HCT116 (cell line): Measurements from ENCODE around the gene HPN. TPM values are rescaled to one million over a fixed set of nuclear protein-coding genes. Genes with fewer than 3 reads are reported as not detected.

Experiments
- ATAC-seq: fragments of 200-7000 bp; cut with Tn5 transposase; 2 replicates; pipeline ENCODE4 v1.9.1; 2020; ENCODE audit warnings: mild to moderate bottlenecking, moderate library complexity
- BruUV-seq: library from RNA; stranded (reverse); fragments of 400-500 nt; replicated peaks from 2 replicates; lab custom pipeline; 2021; lab: Mats Ljungman, UMichigan
- CTCF ChIA-PET: fragments of 300-600 bp; sonication (Branson Sonifier 250); formaldehyde crosslinking; loops from one replicate; lab custom pipeline; 2021; ENCODE audit warnings: antibody characterized with exemption; lab: Charles Lee
- POLR2A ChIA-PET: fragments of 300-600, 350-600 bp; sonication (Branson Sonifier 250); formaldehyde crosslinking; loops from one replicate; lab custom pipeline; 2021; ENCODE audit warnings: antibody characterized with exemption; lab: Charles Lee
- RAD21 ChIA-PET, 2 experiments: fragments of 300-600 bp; sonication (Branson Sonifier 250); formaldehyde crosslinking; loops; one replicate each; lab custom pipeline; 2023; ENCODE audit warnings: low total read pairs in 2 of 2; ENCODE audit not compliant: uncharacterized antibody in 2 of 2, unreplicated experiment in 2 of 2, low non-redundant PET in 1 of 2; lab: Charles Lee
- DNase-seq: peaks from one replicate; pipeline ENCODE4 v3.0.0-alpha.2; 2010; ENCODE audit warnings: low read depth, low spot score
- H2AFZ ChIP-seq: fragments of 200-600 bp; shearing (Covaris generic), sonication (generic); 2 replicates; pipeline ENCODE4 v1.6.1; 2017; ENCODE audit warnings: low read depth, mixed run types, mixed read lengths, antibody characterized with exemption, low read length; ENCODE audit not compliant: poor library complexity, severe bottlenecking
- H3K27ac ChIP-seq: 2 replicates; pipeline ENCODE4 v1.5.1; 2012; ENCODE audit warnings: low read depth, low read length
- H3K27me3 ChIP-seq: fragments of 200-600 bp; sonication (generic); 2 replicates; pipeline ENCODE4 v1.6.1; 2016; ENCODE audit warnings: mixed run types, low read length, mixed read lengths; ENCODE audit not compliant: insufficient read depth
- H3K36me3 ChIP-seq, 2 experiments: fragments of 200-500 bp in 1 of 2; fragments of 200-600 bp in 1 of 2; sonication (Bioruptor generic) in 1 of 2; sonication (generic) in 1 of 2; 2 replicates each; pipeline versions ENCODE4 v1.5.1 to v1.6.1; 2014 to 2016; ENCODE audit warnings: low read length in 2 of 2, inconsistent platforms in 1 of 2, mixed read lengths in 1 of 2, mixed run types in 1 of 2; ENCODE audit not compliant: insufficient read depth in 2 of 2, control insufficient read depth in 1 of 2
- H3K4me1 ChIP-seq, 2 experiments: fragments of 200-600 bp in 1 of 2; sonication (generic) in 1 of 2; 2 replicates each; pipeline versions ENCODE4 v1.5.1 to v1.6.1; 2012 to 2017; ENCODE audit warnings: low read length in 2 of 2, inconsistent platforms in 1 of 2, mild to moderate bottlenecking in 1 of 2, mixed read lengths in 1 of 2, mixed run types in 1 of 2, moderate library complexity in 1 of 2; ENCODE audit not compliant: insufficient read depth in 2 of 2, control insufficient read depth in 1 of 2
- H3K4me2 ChIP-seq: fragments of 200-600 bp; sonication (generic); 2 replicates; pipeline ENCODE4 v1.6.1; 2017; ENCODE audit warnings: mixed run types, low read length, mixed read lengths
- H3K4me3 ChIP-seq, 2 experiments: fragments of 200-600 bp in 1 of 2; sonication (generic) in 1 of 2; replicated peaks in 1 of 2; 2 replicates each; pipeline ENCODE4 v1.5.1; 2011 to 2016; ENCODE audit warnings: low read length in 2 of 2, control low read depth in 1 of 2, low read depth in 1 of 2, mild to moderate bottlenecking in 1 of 2, mixed read lengths in 1 of 2, mixed run types in 1 of 2
- H3K79me2 ChIP-seq: fragments of 200-600 bp; sonication (generic); 2 replicates; pipeline ENCODE4 v1.6.1; 2017; ENCODE audit warnings: mild to moderate bottlenecking, mixed run types, low read length, moderate library complexity, mixed read lengths; ENCODE audit not compliant: insufficient read depth
- H3K9ac ChIP-seq: fragments of 200-600 bp; sonication (generic); 2 replicates; pipeline ENCODE4 v1.6.1; 2016; ENCODE audit warnings: low read length, mixed read lengths
- H3K9me2 ChIP-seq: fragments of 200-600 bp; sonication (generic), shearing (Covaris generic); 2 replicates; pipeline ENCODE4 v1.6.1; 2017; ENCODE audit warnings: mixed run types, mild to moderate bottlenecking, moderate library complexity; ENCODE audit not compliant: insufficient read depth
- H3K9me3 ChIP-seq, 2 experiments: fragments of 200-500 bp in 1 of 2; fragments of 200-600 bp in 1 of 2; sonication (Bioruptor generic) in 1 of 2; sonication (generic) in 1 of 2; 2 replicates each; pipeline ENCODE4 v1.6.1; 2014 to 2017; ENCODE audit warnings: low read length in 2 of 2, mixed read lengths in 2 of 2, inconsistent platforms in 1 of 2, low read depth in 1 of 2, mild to moderate bottlenecking in 1 of 2, mixed run types in 1 of 2, moderate library complexity in 1 of 2; ENCODE audit not compliant: control insufficient read depth in 1 of 2, insufficient read depth in 1 of 2
- H4K20me1 ChIP-seq: fragments of 200-600 bp; sonication (generic), shearing (Covaris generic); 2 replicates; pipeline ENCODE4 v1.6.1; 2017; ENCODE audit warnings: mixed run types, mild to moderate bottlenecking, moderate library complexity; ENCODE audit not compliant: insufficient read depth
- EGR1 ChIP-seq: IDR thresholded peaks from 2 replicates; pipeline ENCODE4 v1.6.1; 2012; ENCODE audit warnings: low read depth
- EZH2phosphoT487 ChIP-seq: fragments of 200-600 bp; IDR thresholded peaks from 2 replicates; pipeline ENCODE4 v1.6.1; 2018; ENCODE audit warnings: antibody characterized with exemption, borderline replicate concordance
- FOSL1 ChIP-seq: IDR thresholded peaks from 2 replicates; pipeline ENCODE4 v1.6.1; 2012; ENCODE audit warnings: low read depth
- POLR2AphosphoS5 ChIP-seq: IDR thresholded peaks from 2 replicates; pipeline ENCODE4 v1.6.1; 2011; ENCODE audit warnings: mild to moderate bottlenecking, low read depth, low read length, moderate library complexity
- RAD21 ChIP-seq: IDR thresholded peaks from 2 replicates; pipeline ENCODE4 v1.6.1; 2012; ENCODE audit warnings: low read depth, mild to moderate bottlenecking
- REST ChIP-seq: IDR thresholded peaks from 2 replicates; pipeline ENCODE4 v1.6.1; 2012; ENCODE audit warnings: low read depth
- SIN3A ChIP-seq: IDR thresholded peaks from 2 replicates; pipeline ENCODE4 v1.6.1; 2012; ENCODE audit warnings: low read depth
- ZBTB33 ChIP-seq: IDR thresholded peaks from 2 replicates; pipeline ENCODE4 v1.6.1; 2011; ENCODE audit warnings: mild to moderate bottlenecking, low read length, moderate library complexity; ENCODE audit not compliant: insufficient replicate concordance; ENCODE audit errors: extremely low read depth
- ZFX ChIP-seq: fragments of 450-650 bp; IDR thresholded peaks from 2 replicates; pipeline ENCODE4 v1.6.1; 2017
- intact Hi-C: fragments of 100-400 bp; cut with micrococcal nuclease; formaldehyde crosslinking; loops from 2 replicates; pipeline ENCODE4 v1.10.0; 2022
- total RNA-seq: library from RNA; stranded (reverse); gene quantifications from one replicate; pipeline ENCODE4 v1.2.1, GENCODE V29; 2021; ENCODE audit not compliant: unreplicated experiment

Gene HPN
- total RNA-seq, 1 experiment from 2014 or later = 0.32 TPM

- peak overlapping the region; percentile 66 to 75 for H3K4me3 ChIP-seq
- intact Hi-C loops = no loop called here
- ATAC-seq = no peak
- H4K20me1 ChIP-seq = no peaks in the 10 kb centered on the region
- H3K9ac ChIP-seq = peak overlapping the region; percentile 92
- no peak for DNase-seq
- H3K4me1 ChIP-seq = peaks cover 14 to 26% of the 10 kb centered on the region in 2 experiments; a peak in 3 of 4 replicates
- H3K79me2 ChIP-seq = peaks cover 33% of the 10 kb centered on the region
- TF ChIP-seq EZH2phosphoT487 (no peak), ZFX (no peak), REST (no peak), EGR1 (no peak), SIN3A (no peak), FOSL1 (no peak), RAD21 (no peak), POLR2AphosphoS5 (no peak), ZBTB33 (no peak)
- TF ChIP-seq, all 23 proteins: peak for 0
- BruUV-seq = no TSS peak
- Histone ChIP-seq H3K36me3 (no peaks in the 10 kb centered on the region; a peak in 1 of 4 replicates), H3K27me3 (no peaks in the 10 kb centered on the region), H3K4me2 (peak overlapping the region; percentile 90), H2AFZ (no peak overlapping the region), H3K9me2 (no peaks in the 10 kb centered on the region), H3K27ac (peak overlapping the region; percentile 83), H3K9me3 (no peaks in the 10 kb centered on the region)
- POLR2A ChIA-PET = interaction anchor here (0.6 kb wide), 1 partner anchor 24 kb away, joined by 3 read pairs; no protein-coding TSS in a partner anchor
- CTCF ChIA-PET = interaction anchor here (0.7 kb wide), 1 partner anchor 45 kb away, joined by 3 read pairs; no protein-coding TSS in a partner anchor
- RAD21 ChIA-PET = no interaction called here
Measured at GRCh38 chr19:34998777-34999497, 42.6 kb upstream of the HPN start.
